ENCODE data around the gene CCDC24.

DNA sequence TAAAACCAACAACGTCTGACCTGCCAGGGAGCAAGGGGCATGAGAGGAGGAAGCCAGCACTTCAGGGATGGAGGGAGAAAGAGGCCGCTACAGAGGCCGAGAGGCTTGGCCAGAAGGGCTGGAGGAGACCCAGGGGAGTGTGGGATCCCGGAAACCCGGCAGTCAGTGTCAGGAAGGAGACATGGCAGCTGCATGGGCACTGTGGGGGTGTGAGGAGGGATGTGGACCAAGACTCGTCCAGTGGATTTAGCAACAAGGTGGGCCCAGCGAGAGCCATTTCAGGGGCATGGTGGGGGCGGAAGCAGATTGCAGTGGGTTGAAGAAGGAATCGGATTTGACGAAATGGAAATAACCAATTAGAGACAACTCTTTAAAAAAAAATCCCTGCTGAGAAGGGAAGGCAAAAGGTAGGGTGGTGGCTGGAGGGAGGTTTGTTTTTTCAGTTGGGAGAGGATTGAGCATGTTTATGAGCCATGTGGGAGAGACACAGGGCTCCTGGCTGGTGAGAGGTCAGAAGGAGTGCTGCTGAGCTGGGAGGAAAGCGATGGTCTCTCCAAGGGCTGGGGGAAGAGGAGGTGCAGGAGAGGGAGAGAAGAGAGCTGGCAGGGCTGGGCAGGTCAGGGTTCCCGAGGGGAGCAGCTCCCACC lies 8.0 kb upstream of the CCDC24 start:
- TF ChIP-seq POLR2A (IDR thresholded peaks at IDR 0.05; ENCODE audit: low read depth, low read length) = no peak
- TF ChIP-seq EZH2 (IDR thresholded peaks at IDR 0.05; ENCODE audit: borderline replicate concordance, low read depth, low read length, severe bottlenecking) = no peak
- TF ChIP-seq POLR2AphosphoS5 (IDR thresholded peaks at IDR 0.05; ENCODE audit: insufficient read depth, low read depth, low read length) = no peak
- TF ChIP-seq, protein P1, sequence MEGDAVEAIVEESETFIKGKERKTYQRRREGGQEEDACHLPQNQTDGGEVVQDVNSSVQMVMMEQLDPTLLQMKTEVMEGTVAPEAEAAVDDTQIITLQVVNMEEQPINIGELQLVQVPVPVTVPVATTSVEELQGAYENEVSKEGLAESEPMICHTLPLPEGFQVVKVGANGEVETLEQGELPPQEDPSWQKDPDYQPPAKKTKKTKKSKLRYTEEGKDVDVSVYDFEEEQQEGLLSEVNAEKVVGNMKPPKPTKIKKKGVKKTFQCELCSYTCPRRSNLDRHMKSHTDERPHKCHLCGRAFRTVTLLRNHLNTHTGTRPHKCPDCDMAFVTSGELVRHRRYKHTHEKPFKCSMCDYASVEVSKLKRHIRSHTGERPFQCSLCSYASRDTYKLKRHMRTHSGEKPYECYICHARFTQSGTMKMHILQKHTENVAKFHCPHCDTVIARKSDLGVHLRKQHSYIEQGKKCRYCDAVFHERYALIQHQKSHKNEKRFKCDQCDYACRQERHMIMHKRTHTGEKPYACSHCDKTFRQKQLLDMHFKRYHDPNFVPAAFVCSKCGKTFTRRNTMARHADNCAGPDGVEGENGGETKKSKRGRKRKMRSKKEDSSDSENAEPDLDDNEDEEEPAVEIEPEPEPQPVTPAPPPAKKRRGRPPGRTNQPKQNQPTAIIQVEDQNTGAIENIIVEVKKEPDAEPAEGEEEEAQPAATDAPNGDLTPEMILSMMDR (IDR thresholded peaks at IDR 0.05; ENCODE audit: extremely low read depth in 1 of 2, insufficient read depth in 1 of 2, low read depth in 1 of 2, low read length in 2 of 2) = no peak

Measured in endothelial cell of umbilical vein (primary cell).